HL-60/S4 (cell line): ENCODE data around the gene MTHFD1L.

ENCODE experiments used
- in situ Hi-C: fragments of 300-500 bp; cut with MboI; formaldehyde crosslinking; loops from 2 replicates; pipeline ENCODE4 v1.14.3; 2022; ENCODE audit warnings: low sequenced_read_pairs

MTHFD1L gene

GRCh38 chr6:151060096-151060765 lies 194.7 kb downstream of the MTHFD1L start:
- in situ Hi-C loops, result no loop called here

GRCh38 chr6:151060766-151061531 lies 195.4 kb downstream of the MTHFD1L start:
- in situ Hi-C loops, result no loop called here

GRCh38 chr6:151063352-151063751 lies 197.8 kb downstream of the MTHFD1L start:
- in situ Hi-C loops, result no loop called here

- in situ Hi-C loops, result no loop called here
Observed at GRCh38 chr6:151063842-151064647, 198.5 kb downstream of the MTHFD1L start.

- in situ Hi-C loops, result no loop called here
Observed at GRCh38 chr6:151065027-151065815, 199.7 kb downstream of the MTHFD1L start.

- in situ Hi-C loops, result no loop called here
Observed at GRCh38 chr6:151067684-151068596, 202.4 kb downstream of the MTHFD1L start.

- in situ Hi-C loops, result no loop called here
Observed at GRCh38 chr6:151068761-151069312, 203.3 kb downstream of the MTHFD1L start.

- in situ Hi-C loops, result no loop called here
Observed at GRCh38 chr6:151069641-151070040, 204.1 kb downstream of the MTHFD1L start.

GRCh38 chr6:151070631-151071051 lies 205.1 kb downstream of the MTHFD1L start:
- in situ Hi-C loops, result no loop called here

GRCh38 chr6:151071295-151071694 lies 205.8 kb downstream of the MTHFD1L start:
- in situ Hi-C loops, result no loop called here

GRCh38 chr6:151073146-151073545 lies 207.6 kb downstream of the MTHFD1L start:
- in situ Hi-C loops, result no loop called here

- in situ Hi-C loops, result no loop called here
Observed at GRCh38 chr6:151073701-151074100, 208.2 kb downstream of the MTHFD1L start.

GRCh38 chr6:151075005-151075404 lies 209.5 kb downstream of the MTHFD1L start:
- in situ Hi-C loops, result no loop called here

- in situ Hi-C loops, result no loop called here
Observed at GRCh38 chr6:151075527-151075926, 210.0 kb downstream of the MTHFD1L start.

- in situ Hi-C loops, result no loop called here
Observed at GRCh38 chr6:151075930-151076555, 210.5 kb downstream of the MTHFD1L start.

GRCh38 chr6:151078655-151079054 lies 213.2 kb downstream of the MTHFD1L start:
- in situ Hi-C loops, result no loop called here

GRCh38 chr6:151081656-151082055 lies 216.2 kb downstream of the MTHFD1L start:
- in situ Hi-C loops, result no loop called here

- in situ Hi-C loops, result no loop called here
Observed at GRCh38 chr6:151082079-151082478, 216.6 kb downstream of the MTHFD1L start.

- in situ Hi-C loops, result no loop called here
Observed at GRCh38 chr6:151084275-151084674, 218.8 kb downstream of the MTHFD1L start.
